HCT116 (cell line): ENCODE results near the gene MAML3.

Experiments used
- CBX3 ChIP-seq: IDR thresholded peaks from 2 replicates; pipeline ENCODE4 v1.6.1; 2012; ENCODE audit warnings: low read depth
- CTCF ChIP-seq, 3 experiments: fragments of 200-600 bp in 1 of 3; sonication (generic) in 1 of 3; IDR thresholded peaks in 2 of 3; conservative IDR thresholded peaks in 1 of 3; 2 replicates each; pipeline ENCODE4 v1.5.1; 2012 to 2017; ENCODE audit warnings: low read depth in 2 of 3, low read length in 2 of 3, antibody characterized with exemption in 1 of 3, borderline replicate concordance in 1 of 3, control low read depth in 1 of 3, mild to moderate bottlenecking in 1 of 3, mixed read lengths in 1 of 3, mixed run types in 1 of 3, moderate library complexity in 1 of 3; ENCODE audit not compliant: insufficient read depth in 1 of 3
- EZH2 ChIP-seq: fragments of 200-600 bp; sonication (generic); IDR thresholded peaks from 2 replicates; pipeline ENCODE4 v1.6.1; 2017; ENCODE audit warnings: antibody characterized with exemption, mixed run types
- EZH2phosphoT487 ChIP-seq: fragments of 200-600 bp; IDR thresholded peaks from 2 replicates; pipeline ENCODE4 v1.6.1; 2018; ENCODE audit warnings: antibody characterized with exemption, borderline replicate concordance
- POLR2AphosphoS5 ChIP-seq: IDR thresholded peaks from 2 replicates; pipeline ENCODE4 v1.6.1; 2011; ENCODE audit warnings: mild to moderate bottlenecking, low read depth, low read length, moderate library complexity
- TF ChIP-seq, protein P1 (sequence below): IDR thresholded peaks from 2 replicates; pipeline ENCODE4 v1.6.1; 2012; ENCODE audit warnings: low read depth

GRCh38 chr4:139916041-139916440 lies 237.9 kb downstream of the MAML3 start:
- TF ChIP-seq, protein P1, sequence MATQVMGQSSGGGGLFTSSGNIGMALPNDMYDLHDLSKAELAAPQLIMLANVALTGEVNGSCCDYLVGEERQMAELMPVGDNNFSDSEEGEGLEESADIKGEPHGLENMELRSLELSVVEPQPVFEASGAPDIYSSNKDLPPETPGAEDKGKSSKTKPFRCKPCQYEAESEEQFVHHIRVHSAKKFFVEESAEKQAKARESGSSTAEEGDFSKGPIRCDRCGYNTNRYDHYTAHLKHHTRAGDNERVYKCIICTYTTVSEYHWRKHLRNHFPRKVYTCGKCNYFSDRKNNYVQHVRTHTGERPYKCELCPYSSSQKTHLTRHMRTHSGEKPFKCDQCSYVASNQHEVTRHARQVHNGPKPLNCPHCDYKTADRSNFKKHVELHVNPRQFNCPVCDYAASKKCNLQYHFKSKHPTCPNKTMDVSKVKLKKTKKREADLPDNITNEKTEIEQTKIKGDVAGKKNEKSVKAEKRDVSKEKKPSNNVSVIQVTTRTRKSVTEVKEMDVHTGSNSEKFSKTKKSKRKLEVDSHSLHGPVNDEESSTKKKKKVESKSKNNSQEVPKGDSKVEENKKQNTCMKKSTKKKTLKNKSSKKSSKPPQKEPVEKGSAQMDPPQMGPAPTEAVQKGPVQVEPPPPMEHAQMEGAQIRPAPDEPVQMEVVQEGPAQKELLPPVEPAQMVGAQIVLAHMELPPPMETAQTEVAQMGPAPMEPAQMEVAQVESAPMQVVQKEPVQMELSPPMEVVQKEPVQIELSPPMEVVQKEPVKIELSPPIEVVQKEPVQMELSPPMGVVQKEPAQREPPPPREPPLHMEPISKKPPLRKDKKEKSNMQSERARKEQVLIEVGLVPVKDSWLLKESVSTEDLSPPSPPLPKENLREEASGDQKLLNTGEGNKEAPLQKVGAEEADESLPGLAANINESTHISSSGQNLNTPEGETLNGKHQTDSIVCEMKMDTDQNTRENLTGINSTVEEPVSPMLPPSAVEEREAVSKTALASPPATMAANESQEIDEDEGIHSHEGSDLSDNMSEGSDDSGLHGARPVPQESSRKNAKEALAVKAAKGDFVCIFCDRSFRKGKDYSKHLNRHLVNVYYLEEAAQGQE: no peak
- TF ChIP-seq EZH2: no peak
- TF ChIP-seq POLR2AphosphoS5: no peak
- no peak for TF ChIP-seq CTCF (IDR thresholded peaks at IDR 0.05 in 2 of 3, conservative IDR thresholded peaks at IDR 0.05 in 1 of 3; ENCODE audit: borderline replicate concordance in 1 of 3, insufficient read depth in 1 of 3, low read depth in 2 of 3, low read length in 2 of 3)
- no peak for TF ChIP-seq CBX3
- no peak for TF ChIP-seq EZH2phosphoT487
